HEK293 (cell line): ENCODE measurements around the gene CDR2L.
A peak's percentile ranks its signal among the peaks of the same experiment; 100 is the strongest.

ENCODE experiments used
- AEBP2 ChIP-seq: fragments of 450-650 bp; formaldehyde crosslinking; IDR thresholded peaks from 2 replicates; pipeline ENCODE4 v1.5.1; 2016; ENCODE audit warnings: missing biosample characterization, missing genetic modification characterization, borderline replicate concordance
- CTCF ChIP-seq: fragments of 450-650 bp; formaldehyde crosslinking; IDR thresholded peaks from 2 replicates; pipeline ENCODE4 v1.5.1; 2016; ENCODE audit warnings: missing biosample characterization, missing genetic modification characterization
- HIC1 ChIP-seq: fragments of 450-650 bp; formaldehyde crosslinking; IDR thresholded peaks from 2 replicates; pipeline ENCODE4 v1.5.1; 2016; ENCODE audit warnings: missing biosample characterization, missing genetic modification characterization
- KLF16 ChIP-seq: fragments of 450-650 bp; formaldehyde crosslinking; IDR thresholded peaks from 2 replicates; pipeline ENCODE4 v1.5.1; 2017; ENCODE audit warnings: missing biosample characterization, missing genetic modification characterization
- PRDM10 ChIP-seq: fragments of 450-650 bp; formaldehyde crosslinking; IDR thresholded peaks from 2 replicates; pipeline ENCODE4 v1.5.1; 2016; ENCODE audit warnings: missing biosample characterization, missing genetic modification characterization
- RBAK ChIP-seq: fragments of 450-650 bp; formaldehyde crosslinking; IDR thresholded peaks from 2 replicates; pipeline ENCODE4 v1.5.1; 2016; ENCODE audit warnings: missing biosample characterization, missing genetic modification characterization
- ZBTB1 ChIP-seq: fragments of 450-650 bp; formaldehyde crosslinking; IDR thresholded peaks from 2 replicates; pipeline ENCODE4 v1.5.1; 2016; ENCODE audit warnings: missing biosample characterization, missing genetic modification characterization
- ZBTB48 ChIP-seq: fragments of 450-650 bp; formaldehyde crosslinking; IDR thresholded peaks from 2 replicates; pipeline ENCODE4 v1.5.1; 2016; ENCODE audit warnings: missing biosample characterization, missing genetic modification characterization
- ZNF112 ChIP-seq: fragments of 450-650 bp; formaldehyde crosslinking; IDR thresholded peaks from 2 replicates; pipeline ENCODE4 v1.5.0; 2017; ENCODE audit warnings: missing biosample characterization, missing genetic modification characterization
- ZNF280C ChIP-seq: fragments of 450-650 bp; formaldehyde crosslinking; IDR thresholded peaks from 2 replicates; pipeline ENCODE4 v1.5.1; 2016; ENCODE audit warnings: missing biosample characterization, missing genetic modification characterization
- ZNF350 ChIP-seq: fragments of 450-650 bp; formaldehyde crosslinking; IDR thresholded peaks from 2 replicates; pipeline ENCODE4 v1.5.0; 2017; ENCODE audit warnings: missing biosample characterization, mild to moderate bottlenecking, missing genetic modification characterization
- ZNF404 ChIP-seq: fragments of 450-650 bp; formaldehyde crosslinking; IDR thresholded peaks from 2 replicates; pipeline ENCODE4 v1.5.1; 2017; ENCODE audit warnings: missing biosample characterization, missing genetic modification characterization
- ZNF423 ChIP-seq: fragments of 450-650 bp; formaldehyde crosslinking; IDR thresholded peaks from 2 replicates; pipeline ENCODE4 v1.5.1; 2016; ENCODE audit warnings: missing biosample characterization, missing genetic modification characterization
- ZNF48 ChIP-seq: fragments of 450-650 bp; formaldehyde crosslinking; IDR thresholded peaks from 2 replicates; pipeline ENCODE4 v1.5.1; 2016; ENCODE audit warnings: missing biosample characterization, missing genetic modification characterization
- ZNF513 ChIP-seq: fragments of 450-650 bp; IDR thresholded peaks from 2 replicates; pipeline ENCODE4 v1.5.1; 2018; ENCODE audit warnings: missing biosample characterization, missing genetic modification characterization
- ZNF549 ChIP-seq: fragments of 450-650 bp; IDR thresholded peaks from 2 replicates; pipeline ENCODE4 v1.5.1; 2018; ENCODE audit warnings: missing biosample characterization, missing genetic modification characterization, mild to moderate bottlenecking, inconsistent platforms, moderate library complexity
- ZNF596 ChIP-seq: fragments of 450-650 bp; IDR thresholded peaks from 2 replicates; pipeline ENCODE4 v1.5.0; 2018; ENCODE audit warnings: missing biosample characterization, mild to moderate bottlenecking, missing genetic modification characterization, moderate library complexity
- ZNF600 ChIP-seq: fragments of 450-650 bp; formaldehyde crosslinking; IDR thresholded peaks from 2 replicates; pipeline ENCODE4 v1.5.1; 2016; ENCODE audit warnings: missing biosample characterization, missing genetic modification characterization
- ZNF621 ChIP-seq: fragments of 450-650 bp; formaldehyde crosslinking; IDR thresholded peaks from 2 replicates; pipeline ENCODE4 v1.5.1; 2017; ENCODE audit warnings: missing biosample characterization, missing genetic modification characterization
- ZNF624 ChIP-seq: fragments of 450-650 bp; formaldehyde crosslinking; IDR thresholded peaks from 2 replicates; pipeline ENCODE4 v1.5.1; 2017; ENCODE audit warnings: missing biosample characterization, missing genetic modification characterization
- ZNF654 ChIP-seq: fragments of 450-650 bp; formaldehyde crosslinking; IDR thresholded peaks from 2 replicates; pipeline ENCODE4 v1.5.1; 2016; ENCODE audit warnings: low read depth, missing biosample characterization, missing genetic modification characterization
- ZNF670 ChIP-seq: fragments of 450-650 bp; formaldehyde crosslinking; IDR thresholded peaks from 2 replicates; pipeline ENCODE4 v1.5.1; 2016; ENCODE audit warnings: missing biosample characterization, missing genetic modification characterization, low read depth
- ZNF692 ChIP-seq: fragments of 450-650 bp; formaldehyde crosslinking; IDR thresholded peaks from 2 replicates; pipeline ENCODE4 v1.5.1; 2016; ENCODE audit warnings: missing biosample characterization, missing genetic modification characterization
- ZNF701 ChIP-seq: fragments of 450-650 bp; formaldehyde crosslinking; IDR thresholded peaks from 2 replicates; pipeline ENCODE4 v1.5.1; 2016; ENCODE audit warnings: missing biosample characterization, missing genetic modification characterization
- ZNF747 ChIP-seq: fragments of 450-650 bp; formaldehyde crosslinking; IDR thresholded peaks from 2 replicates; pipeline ENCODE4 v1.5.1; 2016; ENCODE audit warnings: missing biosample characterization, missing genetic modification characterization
- ZSCAN23 ChIP-seq: fragments of 450-650 bp; formaldehyde crosslinking; IDR thresholded peaks from 2 replicates; pipeline ENCODE4 v1.5.1; 2016; ENCODE audit warnings: missing biosample characterization, missing genetic modification characterization

Gene CDR2L

GRCh38 chr17:75031972-75032719, 44.7 kb downstream of the CDR2L start (continued):
- TF ChIP-seq KLF16 (tag by site-specific recombination) (peak; percentile 88), ZNF404 (no peak), ZNF596 (tag by site-specific recombination) (no peak), PRDM10 (tag by site-specific recombination) (peak; percentile 97), ZNF112 (tag by site-specific recombination) (no peak), ZNF747 (tag by site-specific recombination) (no peak), ZSCAN23 (tag by site-specific recombination) (no peak), CTCF (tag by site-specific recombination) (no peak), ZNF280C (tag by site-specific recombination) (no peak), ZNF692 (tag by site-specific recombination) (no peak), ZBTB1 (tag by site-specific recombination) (no peak), ZNF654 (tag by site-specific recombination) (no peak), ZNF48 (no peak), ZNF549 (tag by site-specific recombination) (no peak), ZNF701 (tag by site-specific recombination) (no peak), AEBP2 (tag by site-specific recombination) (no peak), ZNF350 (tag by site-specific recombination) (no peak), ZNF423 (no peak), ZNF600 (tag by site-specific recombination) (peak; percentile 100), ZNF624 (no peak), ZBTB48 (peak; percentile 97), HIC1 (tag by site-specific recombination) (peak; percentile 62), ZNF670 (tag by site-specific recombination) (no peak), ZNF513 (tag by site-specific recombination) (no peak), ZNF621 (tag by site-specific recombination) (no peak), RBAK (no peak)
